Measurements from ENCODE around the gene SPTBN4. TPM values are rescaled to one million over a fixed set of nuclear protein-coding genes. Genes with fewer than 3 reads are reported as not detected.

SPTBN4 gene
- total and polyA plus RNA-seq, 9 donors = 2.2 to 11.6 (median 6.2) TPM

GRCh38 chr19:40419066-40419612 is 47.7 kb upstream of the SPTBN4 start:
- Histone ChIP-seq H3K4me3 (no peak overlapping the region), H3K4me1 (ENCODE audit: insufficient read depth) (no peaks in the 10 kb centered on the region), H3K36me3 (no peaks in the 10 kb centered on the region), H3K27me3 (no peaks in the 10 kb centered on the region), H3K27ac (no peak overlapping the region), H3K9me3 (no peaks in the 10 kb centered on the region)
- no peak for TF ChIP-seq POLR2A (IDR thresholded peaks at IDR 0.05)
- no peak for TF ChIP-seq EP300 (IDR thresholded peaks at IDR 0.05)
- no peak for TF ChIP-seq CTCF (IDR thresholded peaks at IDR 0.05)
- intact Hi-C loops (cut with DNase I) = no loop called here
- WGBS, 3 donors = 62 to 79% (median 74%) methylated on average over 5 of the region's 5 CpGs
- DNase-seq = no peak

GRCh38 chr19:40419780-40420179 is 47.0 kb upstream of the SPTBN4 start:
- no peaks in the 10 kb centered on the region for H3K36me3 ChIP-seq
- H3K4me1 ChIP-seq (ENCODE audit: insufficient read depth) = peaks cover 2% of the 10 kb centered on the region
- no peak for DNase-seq
- TF ChIP-seq POLR2A (IDR thresholded peaks at IDR 0.05) (no peak), CTCF (IDR thresholded peaks at IDR 0.05) (no peak), EP300 (IDR thresholded peaks at IDR 0.05) (no peak)
- intact Hi-C loops (cut with DNase I) = loop anchor here in 2 of 4 donors (5.0 kb wide), 1 partner anchor 183 kb away; the partner anchor contains the start of gene LTBP4 (in 2 of the 2)
- H3K9me3 ChIP-seq = no peaks in the 10 kb centered on the region
- H3K27me3 ChIP-seq = no peaks in the 10 kb centered on the region
- 86 to 88% (median 88%) methylated on average over 5 of the region's 5 CpGs for WGBS, 3 donors
- H3K27ac ChIP-seq = no peak overlapping the region
- no peak overlapping the region for H3K4me3 ChIP-seq

- no peak for DNase-seq
- H3K4me3 ChIP-seq = peak overlapping the region; percentile 67
- H3K27ac ChIP-seq = peak overlapping the region; percentile 98
- H3K4me1 ChIP-seq (ENCODE audit: insufficient read depth) = peaks cover 2% of the 10 kb centered on the region
- H3K27me3 ChIP-seq = no peaks in the 10 kb centered on the region
- intact Hi-C loops (cut with DNase I) = loop anchor here in 2 of 4 donors (5.0 kb wide), 1 partner anchor 182 kb away; the partner anchor contains the start of gene LTBP4 (in 2 of the 2)
- 45 to 54% (median 53%) methylated on average over 14 of the region's 14 CpGs for WGBS, 3 donors
- TF ChIP-seq CTCF (IDR thresholded peaks at IDR 0.05) = no peak
- no peak for TF ChIP-seq EP300 (IDR thresholded peaks at IDR 0.05)
- no peak for TF ChIP-seq POLR2A (IDR thresholded peaks at IDR 0.05)
- no peaks in the 10 kb centered on the region for H3K36me3 ChIP-seq
- no peaks in the 10 kb centered on the region for H3K9me3 ChIP-seq
These were observed 46.4 kb upstream of the SPTBN4 start for GRCh38 chr19:40420451-40420765.

- Histone ChIP-seq H3K4me3 (peak overlapping the region; percentile 67), H3K4me1 (ENCODE audit: insufficient read depth) (peaks cover 2% of the 10 kb centered on the region), H3K9me3 (no peaks in the 10 kb centered on the region), H3K27ac (peak overlapping the region; percentile 98), H3K27me3 (no peaks in the 10 kb centered on the region), H3K36me3 (no peaks in the 10 kb centered on the region)
- TF ChIP-seq CTCF (IDR thresholded peaks at IDR 0.05) (peak; percentile 92 to 93 (median 93)), POLR2A (IDR thresholded peaks at IDR 0.05) (peak; percentile 83), EP300 (IDR thresholded peaks at IDR 0.05) (peak; percentile 52)
- intact Hi-C loops (cut with DNase I) = loop anchor here in 2 of 4 donors (5.0 kb wide), 1 partner anchor 181 kb away; the partner anchor contains the start of gene LTBP4 (in 2 of the 2)
- WGBS, 3 donors = 1% methylated on average over 56 of the region's 56 CpGs
- peak; percentile 95 to 97 (median 96) for DNase-seq
These were observed 45.7 kb upstream of the SPTBN4 start for GRCh38 chr19:40420766-40421765.

All from ovary (tissue), 9 donors.